Trophoblast cell (in vitro differentiated cells and primary cell): ENCODE results near the gene ARID3A.

Experiments used
- DNase-seq, 2 donors: peaks; one replicate each; pipeline ENCODE4 v3.0.0-alpha.2; 2016
- H2AFZ ChIP-seq: 2 replicates; pipeline ENCODE4 v1.6.1; 2013; ENCODE audit warnings: low read length, moderate library complexity, mild to moderate bottlenecking; ENCODE audit not compliant: insufficient read depth, poor library complexity
- H2AK5ac ChIP-seq: 2 replicates; pipeline ENCODE4 v1.6.1; 2013; ENCODE audit warnings: mild to moderate bottlenecking, low read length
- H2BK120ac ChIP-seq: 2 replicates; pipeline ENCODE4 v1.6.1; 2013; ENCODE audit warnings: low read length, mild to moderate bottlenecking, moderate library complexity; ENCODE audit not compliant: insufficient read depth, poor library complexity
- H2BK12ac ChIP-seq: 2 replicates; pipeline ENCODE4 v1.6.1; 2013; ENCODE audit warnings: mild to moderate bottlenecking, low read length, moderate library complexity
- H2BK5ac ChIP-seq: 2 replicates; pipeline ENCODE4 v1.6.1; 2013; ENCODE audit warnings: low read length, low read depth, moderate library complexity, mild to moderate bottlenecking; ENCODE audit not compliant: poor library complexity
- H3K14ac ChIP-seq: 2 replicates; pipeline ENCODE4 v1.6.1; 2013; ENCODE audit warnings: mild to moderate bottlenecking, low read length
- H3K18ac ChIP-seq: 2 replicates; pipeline ENCODE4 v1.6.1; 2013; ENCODE audit warnings: mild to moderate bottlenecking, low read length
- H3K23ac ChIP-seq: 2 replicates; pipeline ENCODE4 v1.6.1; 2013; ENCODE audit warnings: low read length
- H3K27ac ChIP-seq: 2 replicates; pipeline ENCODE4 v1.5.1; 2013; ENCODE audit warnings: low read depth, mild to moderate bottlenecking, inconsistent platforms, low read length, moderate library complexity
- H3K27me3 ChIP-seq: 2 replicates; pipeline ENCODE4 v1.6.1; 2013; ENCODE audit warnings: inconsistent platforms, mild to moderate bottlenecking, low read length, moderate library complexity; ENCODE audit not compliant: insufficient read depth
- H3K36me3 ChIP-seq, 2 experiments: 1 replicate in 1 of 2; 2 replicates in 1 of 2; pipeline ENCODE4 v1.6.1; 2013; ENCODE audit warnings: low read length in 2 of 2, mild to moderate bottlenecking in 2 of 2, moderate library complexity in 1 of 2; ENCODE audit not compliant: insufficient read depth in 2 of 2, control insufficient read depth in 1 of 2
- H3K4ac ChIP-seq: 2 replicates; pipeline ENCODE4 v1.6.1; 2013; ENCODE audit warnings: low read depth, mild to moderate bottlenecking, low read length, moderate library complexity
- H3K4me1 ChIP-seq, 2 experiments: 1 replicate in 1 of 2; 2 replicates in 1 of 2; pipeline ENCODE4 v1.6.1; 2013; ENCODE audit warnings: low read length in 2 of 2, mild to moderate bottlenecking in 2 of 2, moderate library complexity in 1 of 2; ENCODE audit not compliant: insufficient read depth in 2 of 2, control insufficient read depth in 1 of 2
- H3K4me2 ChIP-seq: 2 replicates; pipeline ENCODE4 v1.6.1; 2013; ENCODE audit warnings: inconsistent platforms, mild to moderate bottlenecking, low read length, moderate library complexity
- H3K4me3 ChIP-seq: 2 replicates; pipeline ENCODE4 v1.5.1; 2013; ENCODE audit warnings: mild to moderate bottlenecking, low read depth, low read length, inconsistent platforms
- H3K79me1 ChIP-seq: one replicate; pipeline ENCODE4 v1.6.1; 2013; ENCODE audit warnings: low read length
- H3K79me2 ChIP-seq: 2 replicates; pipeline ENCODE4 v1.6.1; 2013; ENCODE audit warnings: low read length, mild to moderate bottlenecking; ENCODE audit not compliant: control insufficient read depth, insufficient read depth, poor library complexity
- H3K9ac ChIP-seq: 2 replicates; pipeline ENCODE4 v1.6.1; 2013; ENCODE audit warnings: mild to moderate bottlenecking, low read length
- H3K9me3 ChIP-seq: 2 replicates; pipeline ENCODE4 v1.6.1; 2013; ENCODE audit warnings: low read depth, mild to moderate bottlenecking, control low read depth, inconsistent platforms, low read length; ENCODE audit not compliant: insufficient read depth
- H4K12ac ChIP-seq: 2 replicates; pipeline ENCODE4 v1.6.1; 2013; ENCODE audit warnings: low read depth, mild to moderate bottlenecking, low read length, moderate library complexity
- H4K8ac ChIP-seq: 2 replicates; pipeline ENCODE4 v1.6.1; 2013; ENCODE audit warnings: low read depth, mild to moderate bottlenecking, low read length, moderate library complexity
- H4K91ac ChIP-seq: one replicate; pipeline ENCODE4 v1.6.1; 2013; ENCODE audit warnings: low read depth, mild to moderate bottlenecking, low read length, moderate library complexity
- WGBS: extraction: QIAGEN DNeasy Blood & Tissue Kit; methylation state at CpG from one replicate; pipeline ENCODE4 v1.1.7; 2013; ENCODE audit warnings: missing lambda C conversion rate; ENCODE audit not compliant: insufficient read length, insufficient coverage; ENCODE audit errors: extremely low coverage; 5-methylcytosine and 5-hydroxymethylcytosine counted together

Gene ARID3A

GRCh38 chr19:990119-990571 is 64.3 kb downstream of the ARID3A start:
- Histone ChIP-seq H3K4me3 (no peak overlapping the region), H2BK12ac (no peak overlapping the region), H2BK120ac (no peak overlapping the region), H3K79me2 (no peaks in the 10 kb centered on the region), H3K23ac (no peak overlapping the region), H3K4ac (no peak overlapping the region), H2BK5ac (no peak overlapping the region), H2AK5ac (no peak overlapping the region), H4K12ac (no peak overlapping the region), H3K4me2 (no peak overlapping the region), H3K27me3 (no peaks in the 10 kb centered on the region), H4K91ac (no peak overlapping the region), H3K36me3 (peaks cover 71 to 76% of the 10 kb centered on the region in 2 experiments), H4K8ac (no peak overlapping the region), H3K27ac (no peak overlapping the region), H2AFZ (no peak overlapping the region), H3K79me1 (peaks cover 9% of the 10 kb centered on the region), H3K14ac (no peak overlapping the region), H3K4me1 (peaks cover 13 to 17% of the 10 kb centered on the region in 2 experiments), H3K9me3 (peaks cover 4% of the 10 kb centered on the region), H3K9ac (no peak overlapping the region), H3K18ac (no peak overlapping the region)
- no CpG with 5 or more reads among the region's 27 CpGs for WGBS
- DNase-seq: no peak

DNA sequence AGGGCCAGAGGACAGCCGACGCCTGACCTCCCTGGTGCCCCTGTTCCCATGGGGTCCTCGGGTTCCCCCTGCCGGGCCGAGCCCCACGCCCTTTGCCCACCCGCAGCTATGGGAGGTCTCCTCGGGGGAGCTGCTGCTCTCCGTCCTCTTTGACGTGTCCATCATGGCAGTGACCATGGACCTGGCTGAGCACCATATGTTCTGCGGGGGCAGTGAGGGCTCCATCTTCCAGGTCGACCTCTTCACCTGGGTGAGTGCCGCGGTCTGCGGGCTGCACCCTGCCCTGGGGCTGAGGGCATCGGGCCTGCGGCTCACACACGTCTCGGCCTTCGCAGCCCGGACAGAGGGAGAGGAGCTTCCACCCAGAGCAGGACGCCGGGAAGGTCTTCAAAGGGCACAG is 64.9 kb downstream of the ARID3A start:
- H3K27ac ChIP-seq: no peak overlapping the region
- H3K9ac ChIP-seq: no peak overlapping the region
- H2AK5ac ChIP-seq: no peak overlapping the region
- H3K79me1 ChIP-seq: peaks cover 9% of the 10 kb centered on the region
- no peak overlapping the region for H3K23ac ChIP-seq
- no peak overlapping the region for H3K4ac ChIP-seq
- peaks cover 6% of the 10 kb centered on the region for H3K9me3 ChIP-seq
- no CpG with 5 or more reads among the region's 23 CpGs for WGBS
- no peak for DNase-seq
- no peak overlapping the region for H3K4me2 ChIP-seq
- H3K79me2 ChIP-seq: no peaks in the 10 kb centered on the region
- H3K18ac ChIP-seq: no peak overlapping the region
- no peak overlapping the region for H2BK120ac ChIP-seq
- H3K4me3 ChIP-seq: no peak overlapping the region
- H4K12ac ChIP-seq: no peak overlapping the region
- H3K36me3 ChIP-seq: peaks cover 68 to 75% of the 10 kb centered on the region in 2 experiments
- H2BK12ac ChIP-seq: no peak overlapping the region
- H4K8ac ChIP-seq: no peak overlapping the region
- no peak overlapping the region for H4K91ac ChIP-seq
- no peak overlapping the region for H2AFZ ChIP-seq
- no peak overlapping the region for H2BK5ac ChIP-seq
- H3K14ac ChIP-seq: no peak overlapping the region
- peaks cover 15 to 17% of the 10 kb centered on the region in 2 experiments for H3K4me1 ChIP-seq
- no peaks in the 10 kb centered on the region for H3K27me3 ChIP-seq

GRCh38 chr19:991174-991931 is 65.5 kb downstream of the ARID3A start:
- H3K9me3 ChIP-seq: peaks cover 5% of the 10 kb centered on the region
- no peak overlapping the region for H3K14ac ChIP-seq
- no peak overlapping the region for H2BK12ac ChIP-seq
- no peak overlapping the region for H2AFZ ChIP-seq
- peaks cover 21 to 23% of the 10 kb centered on the region in 2 experiments for H3K4me1 ChIP-seq
- H3K79me1 ChIP-seq: peaks cover 9% of the 10 kb centered on the region
- WGBS: no CpG with 5 or more reads among the region's 47 CpGs
- H3K18ac ChIP-seq: no peak overlapping the region
- no peak overlapping the region for H3K4ac ChIP-seq
- H3K36me3 ChIP-seq: peaks cover 62 to 69% of the 10 kb centered on the region in 2 experiments
- no peak overlapping the region for H2BK120ac ChIP-seq
- no peak overlapping the region for H2BK5ac ChIP-seq
- no peak overlapping the region for H3K23ac ChIP-seq
- H3K27me3 ChIP-seq: no peaks in the 10 kb centered on the region
- H3K79me2 ChIP-seq: no peaks in the 10 kb centered on the region
- no peak overlapping the region for H3K9ac ChIP-seq
- DNase-seq: peak; percentile 57 to 61
- no peak overlapping the region for H4K8ac ChIP-seq
- no peak overlapping the region for H3K4me2 ChIP-seq
- no peak overlapping the region for H4K12ac ChIP-seq
- no peak overlapping the region for H3K27ac ChIP-seq
- H3K4me3 ChIP-seq: no peak overlapping the region
- no peak overlapping the region for H4K91ac ChIP-seq
- no peak overlapping the region for H2AK5ac ChIP-seq

GRCh38 chr19:991932-992669 is 66.3 kb downstream of the ARID3A start:
- H3K4me1 ChIP-seq: peaks cover 23 to 26% of the 10 kb centered on the region in 2 experiments
- peak overlapping the region; percentile 48 for H2BK12ac ChIP-seq
- no peak overlapping the region for H3K9ac ChIP-seq
- H3K14ac ChIP-seq: no peak overlapping the region
- H2AK5ac ChIP-seq: no peak overlapping the region
- DNase-seq: no peak
- no peak overlapping the region for H3K4me2 ChIP-seq
- no peak overlapping the region for H3K4me3 ChIP-seq
- no peak overlapping the region for H4K8ac ChIP-seq
- no peak overlapping the region for H3K27ac ChIP-seq
- no peak overlapping the region for H2AFZ ChIP-seq
- H2BK5ac ChIP-seq: no peak overlapping the region
- no peak overlapping the region for H2BK120ac ChIP-seq
- no peak overlapping the region for H4K91ac ChIP-seq
- peaks cover 55 to 61% of the 10 kb centered on the region in 2 experiments for H3K36me3 ChIP-seq
- no peak overlapping the region for H3K23ac ChIP-seq
- no peak overlapping the region for H3K4ac ChIP-seq
- no peaks in the 10 kb centered on the region for H3K27me3 ChIP-seq
- peaks cover 5% of the 10 kb centered on the region for H3K9me3 ChIP-seq
- no CpG with 5 or more reads among the region's 42 CpGs for WGBS
- peaks cover 9% of the 10 kb centered on the region for H3K79me1 ChIP-seq
- no peaks in the 10 kb centered on the region for H3K79me2 ChIP-seq
- H4K12ac ChIP-seq: no peak overlapping the region
- H3K18ac ChIP-seq: no peak overlapping the region
